ENCODE measurements around the gene FN3K. TPM values are rescaled to one million over a fixed set of nuclear protein-coding genes. Genes with fewer than 3 reads are reported as not detected.

FN3K gene
- total and polyA plus RNA-seq, 2 of the 13 experiments (the other 11 are each of a cell fraction or from before 2014, with no cell fraction given): 3.5 to 12.2 TPM

Other genes with a start within 250 kb of the FN3K start
- 47.7 and 67.2 TPM in 2 replicates for gene FOXK2, start 215.9 kb upstream of the FN3K start, total RNA-seq (2016; rRNA removed; fragmentation: Illumina TruSeq; extraction: Trizol)
- gene FOXK2, start 215.9 kb upstream of the FN3K start, polyA plus RNA-seq (2011; rRNA removed): 67.1 and 73.1 TPM in 2 replicates
- gene WDR45B, start 87.2 kb upstream of the FN3K start, total RNA-seq (2016; rRNA removed; fragmentation: Illumina TruSeq; extraction: Trizol): 86.2 and 88.8 TPM in 2 replicates
- gene WDR45B, start 87.2 kb upstream of the FN3K start, polyA plus RNA-seq (2011; rRNA removed): 153 and 155 TPM in 2 replicates
- gene RAB40B, start 36.9 kb upstream of the FN3K start, total RNA-seq (2016; rRNA removed; fragmentation: Illumina TruSeq; extraction: Trizol): 4.4 and 6.2 TPM in 2 replicates
- 6.5 and 7.2 TPM in 2 replicates for gene RAB40B, start 36.9 kb upstream of the FN3K start, polyA plus RNA-seq (2011; rRNA removed)
- gene FN3KRP, start 18.9 kb upstream of the FN3K start, total RNA-seq (2016; rRNA removed; fragmentation: Illumina TruSeq; extraction: Trizol): 28.2 and 36.1 TPM in 2 replicates
- gene FN3KRP, start 18.9 kb upstream of the FN3K start, polyA plus RNA-seq (2011; rRNA removed): 22.1 and 22.4 TPM in 2 replicates
- 33.9 and 49.6 TPM in 2 replicates for gene TBCD, start 16.4 kb downstream of the FN3K start, total RNA-seq (2016; rRNA removed; fragmentation: Illumina TruSeq; extraction: Trizol)
- 54.8 and 58.7 TPM in 2 replicates for gene TBCD, start 16.4 kb downstream of the FN3K start, polyA plus RNA-seq (2011; rRNA removed)
- not detected in 2 replicates for gene ZNF750, start 104.4 kb downstream of the FN3K start, total RNA-seq (2016; rRNA removed; fragmentation: Illumina TruSeq; extraction: Trizol)
- not detected in 2 replicates for gene ZNF750, start 104.4 kb downstream of the FN3K start, polyA plus RNA-seq (2011; rRNA removed)